GM12865 (cell line): ENCODE data around the gene MYO1E.

Experiments used
- DNase-seq: peaks from one replicate; pipeline ENCODE4 v3.0.0; 2010; ENCODE audit warnings: low read depth
- H3K4me3 ChIP-seq: 2 replicates; pipeline ENCODE4 v1.5.1; 2011; ENCODE audit warnings: mild to moderate bottlenecking, low read depth, low read length, control low read depth
- TF ChIP-seq, protein P1 (sequence below): IDR thresholded peaks from 2 replicates; pipeline ENCODE4 v1.5.1; 2011; ENCODE audit warnings: low read length, control low read depth, low read depth, inconsistent platforms; ENCODE audit not compliant: insufficient read depth; ENCODE audit errors: missing control alignments

The MYO1E gene

GRCh38 chr15:59104912-59105732 is 267.5 kb downstream of the MYO1E start, which contains the start of gene CCNB2:
CCNB2 (plus strand) TSS chr15:59105146; CDS start chr15:59105269, 123 bp downstream.
- H3K4me3 ChIP-seq: peak within 1 kb of the TSS; percentile 94
- TF ChIP-seq, protein P1, sequence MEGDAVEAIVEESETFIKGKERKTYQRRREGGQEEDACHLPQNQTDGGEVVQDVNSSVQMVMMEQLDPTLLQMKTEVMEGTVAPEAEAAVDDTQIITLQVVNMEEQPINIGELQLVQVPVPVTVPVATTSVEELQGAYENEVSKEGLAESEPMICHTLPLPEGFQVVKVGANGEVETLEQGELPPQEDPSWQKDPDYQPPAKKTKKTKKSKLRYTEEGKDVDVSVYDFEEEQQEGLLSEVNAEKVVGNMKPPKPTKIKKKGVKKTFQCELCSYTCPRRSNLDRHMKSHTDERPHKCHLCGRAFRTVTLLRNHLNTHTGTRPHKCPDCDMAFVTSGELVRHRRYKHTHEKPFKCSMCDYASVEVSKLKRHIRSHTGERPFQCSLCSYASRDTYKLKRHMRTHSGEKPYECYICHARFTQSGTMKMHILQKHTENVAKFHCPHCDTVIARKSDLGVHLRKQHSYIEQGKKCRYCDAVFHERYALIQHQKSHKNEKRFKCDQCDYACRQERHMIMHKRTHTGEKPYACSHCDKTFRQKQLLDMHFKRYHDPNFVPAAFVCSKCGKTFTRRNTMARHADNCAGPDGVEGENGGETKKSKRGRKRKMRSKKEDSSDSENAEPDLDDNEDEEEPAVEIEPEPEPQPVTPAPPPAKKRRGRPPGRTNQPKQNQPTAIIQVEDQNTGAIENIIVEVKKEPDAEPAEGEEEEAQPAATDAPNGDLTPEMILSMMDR: no peak
- peak; percentile 97 for DNase-seq

DNA sequence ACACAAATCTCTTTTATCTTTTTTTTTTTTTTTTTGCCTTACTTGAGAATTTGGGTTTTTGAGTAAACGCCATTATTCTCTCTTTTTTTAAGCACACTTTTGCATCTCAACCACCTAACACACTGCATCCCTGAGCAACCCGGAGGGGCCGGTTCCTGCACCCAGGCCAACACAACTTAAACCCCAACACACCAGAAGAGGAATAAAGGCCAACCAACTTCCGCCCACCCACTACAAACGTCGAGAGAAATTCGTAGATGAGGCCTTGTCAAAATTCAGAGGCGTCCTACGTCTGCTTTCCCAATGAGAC is 268.1 kb downstream of the MYO1E start:
- DNase-seq: no peak
- TF ChIP-seq, protein P1: no peak
- H3K4me3 ChIP-seq: peak overlapping the region; percentile 94

DNA sequence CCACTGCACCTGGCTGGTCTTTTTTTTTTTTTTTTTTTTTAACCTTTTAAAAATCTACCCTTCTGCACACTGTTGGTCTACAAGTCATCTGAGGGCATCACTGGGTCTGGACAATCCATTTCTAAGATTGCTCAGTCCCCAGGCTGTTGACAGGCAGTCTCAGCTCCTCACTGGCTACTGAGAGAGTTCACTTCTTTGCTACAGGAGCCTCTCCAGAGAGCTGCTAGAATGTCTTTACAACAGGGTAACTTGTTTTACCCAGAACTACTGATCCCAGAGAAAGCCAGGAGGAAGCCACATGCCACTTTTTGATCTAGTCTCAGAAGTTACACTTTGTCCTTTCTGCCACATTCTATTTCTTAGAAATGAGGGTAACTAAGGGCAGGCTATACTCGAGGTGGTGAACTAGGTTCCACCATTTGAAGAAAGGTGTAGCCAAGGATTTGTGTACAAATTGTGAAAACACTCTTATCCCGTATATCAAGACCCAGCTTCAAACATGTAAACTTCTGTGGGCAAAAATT is 273.4 kb downstream of the MYO1E start:
- H3K4me3 ChIP-seq: no peak overlapping the region

GRCh38 chr15:59096429-59096828 is 276.2 kb downstream of the MYO1E start:
- DNase-seq: no peak
- TF ChIP-seq, protein P1: no peak
- no peak overlapping the region for H3K4me3 ChIP-seq

More for the DNA sequence above, 273.4 kb downstream of the MYO1E start:
- no peak for DNase-seq
- TF ChIP-seq, protein P1: no peak

DNA sequence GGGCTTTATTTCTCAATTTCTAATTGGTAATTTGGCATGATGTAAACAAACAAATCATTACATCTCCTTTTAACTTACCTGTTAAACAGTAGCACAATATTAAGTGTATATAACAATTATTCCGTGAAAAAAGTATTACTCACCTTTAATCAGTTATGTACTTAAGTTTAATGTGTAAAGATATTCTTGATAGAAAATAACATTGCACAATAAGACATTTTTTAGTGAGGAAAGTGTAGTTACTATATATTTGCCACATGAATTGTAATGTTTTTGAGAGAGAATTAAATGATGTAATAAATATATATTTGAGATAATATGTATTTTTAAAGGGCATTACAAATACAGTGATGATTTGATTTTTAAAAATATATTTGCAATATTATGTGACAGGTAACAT is 278.6 kb downstream of the MYO1E start:
- no peak for DNase-seq
- TF ChIP-seq, protein P1: no peak

GRCh38 chr15:59087731-59088130 is 284.9 kb downstream of the MYO1E start:
- TF ChIP-seq, protein P1: no peak
- H3K4me3 ChIP-seq: no peak overlapping the region
- no peak for DNase-seq

More for the DNA sequence above, 278.6 kb downstream of the MYO1E start:
- H3K4me3 ChIP-seq: no peak overlapping the region
